Ammon's horn (tissue), 1 donor: Measurements from ENCODE around the gene PIK3CD.
"Not testable (repeated sequence)": the region's sequence is repeated elsewhere in the genome, so short reads cannot be mapped to it uniquely, and the experiment has no call there.

ENCODE experiments used
- DNase-seq: peaks from one replicate; pipeline ENCODE4 v3.0.0-alpha.2; 2016; ENCODE audit warnings: low spot score

PIK3CD gene

DNA sequence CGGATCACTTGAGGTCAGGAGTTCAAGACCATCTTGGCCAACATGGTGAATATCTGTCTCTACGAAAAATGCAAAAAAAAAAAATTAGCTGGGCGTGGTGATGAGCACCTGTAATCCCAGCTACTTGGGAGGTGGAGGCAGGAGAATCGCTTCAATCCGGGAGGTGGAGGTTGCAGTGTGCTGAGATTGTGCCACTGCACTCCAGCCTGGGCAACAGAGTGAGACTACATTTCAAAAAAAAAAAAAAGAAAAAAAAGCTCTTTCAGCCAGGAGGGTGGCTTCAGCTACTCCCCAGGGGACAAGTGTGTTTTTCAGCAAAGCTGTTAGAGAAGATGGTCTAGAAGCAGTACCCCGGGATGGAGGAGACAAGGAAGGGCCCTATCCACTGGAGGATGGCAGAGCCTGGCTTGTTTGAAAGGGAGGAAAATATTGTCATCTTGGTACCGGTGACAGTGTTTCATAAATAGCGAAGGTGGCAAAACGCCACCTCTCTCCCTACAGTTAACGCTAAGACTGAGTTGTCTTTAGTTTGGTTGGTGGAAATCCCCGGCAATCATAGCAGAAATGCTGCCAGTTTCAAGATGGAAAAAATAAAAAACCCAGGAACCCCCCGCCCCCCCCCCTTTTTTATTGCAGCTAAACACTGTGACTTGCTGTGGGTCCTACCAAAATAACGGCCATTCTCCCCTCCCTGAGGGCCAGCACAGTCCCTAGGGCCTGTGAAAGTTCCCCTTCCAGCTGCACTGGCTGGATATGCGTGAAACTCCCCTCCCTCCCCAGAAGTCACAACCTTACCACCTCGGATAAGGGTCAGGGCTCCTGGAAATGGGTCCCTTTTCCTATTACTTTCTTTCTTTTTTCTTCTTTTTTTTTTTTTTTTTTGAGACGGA is 3.5 kb downstream of the PIK3CD start:
- DNase-seq, result no peak

GRCh38 chr1:9655836-9656235 is 4.3 kb downstream of the PIK3CD start:
- no peak for DNase-seq

DNA sequence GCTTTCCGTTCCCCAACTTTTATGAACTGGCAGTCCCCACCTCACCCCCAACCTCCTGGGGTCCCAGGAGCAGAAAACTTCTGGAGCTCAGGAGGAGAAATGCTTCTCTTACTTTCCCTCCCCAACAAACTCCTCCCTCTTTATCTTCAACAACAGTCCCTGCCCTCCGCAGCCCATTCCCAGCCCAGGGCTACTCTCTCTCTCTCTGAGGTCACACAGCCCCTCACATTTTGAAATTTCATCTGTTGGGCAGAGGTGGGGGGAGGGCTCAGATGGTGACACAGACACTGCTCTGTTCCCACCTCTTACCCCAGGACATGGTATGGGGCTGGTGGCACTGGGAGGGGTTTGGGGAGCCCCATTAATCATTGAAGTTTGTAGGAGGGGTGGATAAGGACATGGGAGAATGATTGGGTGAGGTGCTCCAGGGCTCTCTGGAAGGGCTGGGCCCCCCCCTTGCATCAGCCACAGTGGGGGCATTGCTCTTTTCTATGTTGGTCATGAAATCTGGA is 6.0 kb downstream of the PIK3CD start:
- DNase-seq, result no peak

DNA sequence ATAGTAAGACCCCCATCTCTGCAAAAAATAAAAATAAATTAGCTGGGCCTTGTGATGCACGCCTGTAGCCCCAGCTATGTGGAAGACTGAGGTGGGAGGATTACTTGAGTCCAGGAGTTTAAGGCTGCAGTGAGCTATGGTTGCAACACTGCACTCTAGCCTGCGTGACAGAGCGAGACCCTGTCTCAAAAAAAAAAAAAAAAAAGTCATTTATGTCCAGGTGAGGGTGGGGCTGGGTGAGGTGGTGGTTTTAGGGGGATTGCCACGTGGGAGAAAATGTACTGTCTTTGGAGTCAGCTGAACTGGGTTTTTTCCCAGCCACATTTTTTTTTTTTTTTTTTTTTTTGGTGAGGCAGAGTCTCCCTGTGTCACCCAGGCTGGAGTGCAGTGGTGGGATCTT is 6.7 kb downstream of the PIK3CD start:
- no peak for DNase-seq

DNA sequence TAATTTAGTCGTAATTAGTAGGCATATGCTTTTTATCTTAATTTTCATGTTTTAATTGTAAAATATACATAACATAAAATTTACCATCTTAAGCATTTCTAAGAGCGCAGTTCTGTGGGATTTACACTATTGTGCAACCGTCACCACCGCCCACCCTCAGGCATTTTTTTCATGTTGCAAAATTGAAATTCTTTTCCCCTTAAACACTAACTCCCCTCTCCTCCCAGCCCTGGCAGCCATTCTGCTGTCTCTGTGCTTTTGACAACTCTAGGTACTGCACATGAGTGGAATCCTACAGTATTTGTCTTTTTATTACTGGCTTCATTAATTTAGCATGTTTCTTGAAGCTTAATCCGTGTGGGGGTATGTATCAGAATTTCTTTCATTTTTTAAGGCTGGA is 7.8 kb downstream of the PIK3CD start:
- no peak for DNase-seq

DNA sequence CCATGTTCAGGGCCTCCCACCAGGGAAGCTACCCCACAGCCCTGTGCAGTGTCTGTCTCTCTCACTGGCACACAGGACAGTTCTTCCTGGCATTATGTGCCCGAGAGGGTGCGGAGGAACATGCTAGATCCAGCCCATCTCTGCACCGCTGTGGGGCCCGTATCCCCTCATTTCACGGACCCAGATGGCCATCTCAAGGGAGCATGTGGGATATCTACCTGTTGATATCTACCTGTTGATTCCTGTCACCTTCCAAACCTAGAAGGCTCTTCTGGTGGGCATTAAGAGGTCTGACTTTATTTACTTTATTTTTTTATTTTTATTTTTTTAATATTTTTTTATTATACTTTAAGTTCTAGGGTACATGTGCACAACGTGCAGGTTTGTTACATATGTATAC is 11.7 kb downstream of the PIK3CD start:
- no peak for DNase-seq

- no peak for DNase-seq
Observed at GRCh38 chr1:9665193-9665592, 13.7 kb downstream of the PIK3CD start.

GRCh38 chr1:9668080-9668479 is 16.5 kb downstream of the PIK3CD start:
- DNase-seq, result no peak

- DNase-seq, result no peak
Observed at GRCh38 chr1:9670085-9670484, 18.6 kb downstream of the PIK3CD start.

GRCh38 chr1:9671377-9672140 is 20.0 kb downstream of the PIK3CD start:
- no peak for DNase-seq

- DNase-seq, result no peak
Observed at GRCh38 chr1:9672444-9672843, 20.9 kb downstream of the PIK3CD start.

GRCh38 chr1:9675393-9675792 is 23.9 kb downstream of the PIK3CD start:
- DNase-seq, result no peak

DNA sequence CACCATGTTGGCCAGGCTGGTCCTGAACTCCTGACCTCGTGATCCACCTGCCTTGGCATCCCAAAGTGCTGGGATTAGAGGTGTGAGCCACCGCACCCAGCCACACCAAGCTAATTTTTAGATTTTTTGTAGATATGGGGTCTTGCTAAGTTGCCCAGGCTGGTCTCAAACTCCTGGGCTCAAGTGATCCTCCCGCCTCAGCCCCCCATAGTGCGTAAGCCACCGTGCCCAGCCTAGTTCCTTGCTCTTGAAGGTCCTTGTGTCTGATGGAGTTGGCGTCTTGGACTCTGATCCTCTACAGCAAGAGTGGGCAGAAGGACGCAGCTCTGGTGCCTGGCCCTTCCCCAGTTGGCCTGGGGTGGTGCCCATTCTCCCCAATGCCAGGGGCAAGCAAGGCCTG is 24.6 kb downstream of the PIK3CD start:
- not testable (repeated sequence) for DNase-seq

DNA sequence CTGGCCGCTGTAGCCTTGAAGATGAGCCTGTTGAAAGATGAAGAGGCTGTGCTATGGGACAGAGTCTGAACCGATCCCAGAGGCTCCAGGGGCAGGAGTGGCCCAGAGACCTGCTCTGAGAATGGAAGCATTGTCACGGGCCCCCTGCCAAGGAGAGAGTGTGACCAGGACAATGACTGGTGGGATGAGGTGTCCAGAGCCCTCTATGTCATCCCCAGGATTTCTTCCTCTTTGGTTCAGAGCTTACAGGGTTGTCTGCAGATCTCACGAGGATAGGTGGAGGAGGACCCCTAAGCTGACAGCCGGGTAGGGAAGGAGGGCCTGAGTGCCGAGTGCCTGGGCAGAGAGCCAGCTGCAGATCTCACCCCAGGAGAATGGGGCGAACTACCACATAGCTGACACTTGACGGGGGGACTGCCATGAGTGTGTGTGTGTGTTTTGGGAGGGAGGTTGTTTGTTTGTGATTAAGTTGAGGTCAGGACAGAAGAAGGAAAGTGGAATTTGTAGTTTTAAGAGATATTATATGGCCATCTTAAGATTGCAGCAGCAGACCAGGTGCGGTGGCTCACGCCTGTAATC is 25.4 kb downstream of the PIK3CD start:
- no peak for DNase-seq

DNA sequence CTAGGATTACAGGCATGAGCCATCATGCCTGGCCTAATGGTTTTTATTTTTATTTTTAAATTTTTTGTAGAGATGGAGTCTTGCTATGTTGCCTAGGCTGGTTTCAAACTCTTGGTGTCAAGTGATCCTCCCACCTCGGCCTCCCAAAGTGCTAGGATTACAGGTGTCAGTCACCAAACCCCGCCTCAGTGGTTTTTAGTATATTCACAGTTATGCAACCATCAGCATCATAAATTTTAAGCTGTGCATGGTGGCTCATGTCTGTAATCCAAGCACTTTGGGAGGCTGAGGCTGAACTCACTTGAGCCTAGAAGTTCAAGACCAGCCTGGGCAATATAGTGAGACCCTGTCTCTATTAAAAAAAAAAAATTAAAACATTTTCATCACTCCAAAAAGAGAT is 28.6 kb downstream of the PIK3CD start:
- no peak for DNase-seq

- no peak for DNase-seq
Observed at GRCh38 chr1:9680828-9681227, 29.3 kb downstream of the PIK3CD start.

DNA sequence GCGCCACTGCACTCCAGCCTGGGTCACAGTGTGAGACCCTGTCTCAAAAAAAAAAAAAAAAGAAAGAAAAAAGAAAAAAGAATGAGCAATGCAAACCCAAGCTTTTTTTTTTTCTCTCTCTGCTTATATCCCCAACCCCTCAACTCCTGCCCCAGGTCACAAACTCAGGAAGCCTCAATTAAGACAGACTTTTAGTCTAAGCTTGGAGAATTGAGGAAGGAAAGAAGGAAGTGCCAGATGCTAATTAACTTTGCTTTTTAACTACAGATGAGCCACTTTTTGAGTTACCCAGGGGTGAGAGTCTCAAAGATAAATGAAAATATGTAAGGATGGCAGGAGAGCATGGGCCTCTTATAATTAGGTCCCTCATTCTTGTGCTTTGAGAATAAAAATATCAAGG is 33.3 kb downstream of the PIK3CD start:
- DNase-seq, result no peak

- no peak for DNase-seq
Observed at GRCh38 chr1:9687120-9687873, 35.8 kb downstream of the PIK3CD start.

DNA sequence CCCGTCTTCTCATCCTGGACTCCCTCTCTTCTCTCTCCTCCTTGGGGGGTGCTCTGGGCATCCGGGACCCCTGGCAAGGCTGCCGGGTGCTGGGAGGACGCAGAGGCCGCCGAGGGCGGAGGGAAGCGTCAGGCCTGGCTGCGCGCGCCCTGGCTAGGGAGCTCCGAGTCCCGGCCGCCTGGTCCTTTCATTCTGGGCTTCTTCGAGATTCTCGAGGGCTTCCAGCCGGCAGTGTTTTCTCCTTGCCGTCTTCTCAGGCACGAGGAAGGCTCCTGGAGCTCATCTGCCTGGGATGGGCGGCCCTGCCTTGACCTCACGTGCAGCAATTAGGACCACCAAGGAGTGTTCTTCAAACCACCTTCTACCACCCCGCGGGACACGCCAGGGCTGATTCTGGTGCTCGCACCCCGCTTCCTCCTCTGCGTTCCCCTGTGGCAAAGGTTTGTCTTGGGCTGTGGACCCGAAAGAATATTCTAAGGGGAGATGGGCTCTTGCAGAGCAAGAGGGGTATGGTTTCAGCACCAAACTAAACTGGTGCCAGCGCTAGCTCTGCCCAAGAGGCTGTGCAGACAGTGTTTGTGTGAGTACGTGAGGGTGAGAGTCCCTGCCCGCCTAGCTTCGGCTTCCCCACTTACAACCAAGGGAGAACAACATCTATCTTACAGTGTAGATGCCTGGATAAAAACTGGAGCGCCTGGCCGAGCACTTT is 36.5 kb downstream of the PIK3CD start:
- no peak for DNase-seq

GRCh38 chr1:9688599-9688998 is 37.1 kb downstream of the PIK3CD start:
- DNase-seq, result no peak

GRCh38 chr1:9689011-9689706 is 37.6 kb downstream of the PIK3CD start:
- peak; percentile 65 for DNase-seq
